ENCODE measurements around the gene ZNF576.
"Not testable (repeated sequence)": the region's sequence is repeated elsewhere in the genome, so short reads cannot be mapped to it uniquely, and the experiment has no call there.

ZNF576 gene

DNA sequence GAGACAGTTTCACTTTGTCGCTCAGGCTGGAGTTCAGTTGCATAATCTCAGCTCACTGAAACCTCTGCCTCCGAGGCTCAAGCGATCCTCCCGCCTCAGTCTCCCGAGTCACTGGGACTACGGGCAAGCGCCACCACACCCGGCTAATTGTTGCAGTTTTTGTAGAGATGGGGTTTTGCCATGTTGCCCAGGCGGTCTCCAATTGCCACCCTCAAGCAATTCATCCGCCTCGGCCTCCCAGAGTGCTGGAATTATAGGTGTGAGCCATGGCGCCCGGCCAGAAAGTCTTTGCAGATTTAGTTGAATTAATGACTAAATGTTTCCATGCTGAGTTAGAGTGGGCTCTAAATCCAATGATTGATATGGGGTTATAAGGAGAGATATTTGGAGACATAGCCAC lies 47.8 kb downstream of the ZNF576 start:
- no peak for DNase-seq

DNA sequence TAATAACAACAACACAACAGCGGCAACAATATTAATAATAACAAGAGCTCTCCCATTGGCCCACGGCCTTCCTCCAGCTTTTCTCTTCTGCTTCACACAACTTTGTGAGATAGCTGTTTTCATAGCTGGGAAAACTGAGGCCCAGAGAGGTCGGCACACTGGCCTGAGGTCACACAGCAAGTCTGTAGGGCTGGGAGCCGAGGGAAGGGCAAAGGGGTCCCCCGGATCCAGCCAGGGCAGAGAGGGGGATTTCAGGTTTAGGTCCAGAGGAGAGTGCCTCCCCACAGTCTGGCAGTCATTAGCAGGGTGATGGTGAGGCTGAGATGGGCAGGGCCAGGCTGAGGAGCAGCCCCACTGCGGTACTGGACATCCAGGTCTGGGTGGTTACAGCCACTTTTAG lies 52.2 kb downstream of the ZNF576 start:
- DNase-seq, result no peak

DNA sequence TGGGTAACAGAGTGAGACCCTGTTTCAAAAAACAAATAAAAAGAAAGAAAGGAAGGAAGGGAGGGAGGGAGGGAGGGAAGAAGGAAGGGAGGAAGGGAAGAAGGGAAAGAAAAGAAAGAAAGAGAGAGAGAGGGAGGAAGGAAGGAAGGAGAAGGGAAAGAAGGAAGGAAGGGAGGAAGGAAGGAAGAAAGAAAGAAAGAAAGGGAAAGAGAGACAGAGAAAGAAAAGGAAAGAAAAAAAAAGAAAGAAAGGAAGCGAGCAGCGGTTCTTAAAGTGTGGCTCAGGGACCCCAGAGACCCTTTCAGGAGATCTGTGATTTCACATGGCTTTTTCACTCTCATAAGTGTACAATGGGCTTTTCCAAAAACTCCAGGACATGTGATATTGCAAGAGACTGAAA lies 53.1 kb downstream of the ZNF576 start:
- no peak for DNase-seq

DNA sequence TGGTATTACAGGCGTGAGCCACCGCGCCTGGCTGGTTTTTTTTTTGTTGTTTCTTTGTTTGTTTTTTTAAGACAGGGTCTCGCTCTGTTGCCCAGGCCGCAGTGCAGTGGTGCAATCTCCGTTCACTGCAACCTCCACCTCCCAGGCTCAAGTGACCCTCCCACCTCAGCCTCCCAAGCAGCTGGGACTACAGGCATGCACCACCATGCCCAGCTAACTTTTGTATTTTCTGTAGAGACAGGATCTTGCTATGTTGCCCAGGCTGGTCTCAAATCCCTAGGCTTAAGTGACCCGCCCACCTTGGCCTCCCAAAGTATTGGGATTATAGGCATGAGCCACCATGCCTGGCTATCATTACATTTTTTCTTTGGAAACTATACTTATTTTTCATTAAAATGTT lies 53.9 kb downstream of the ZNF576 start:
- DNase-seq, result not testable (repeated sequence)

Measured in anterior cingulate cortex (tissue), 58 donors.